ENCODE data around the gene PRKG1. TPM values are rescaled to one million over a fixed set of nuclear protein-coding genes. Genes with fewer than 3 reads are reported as not detected.

The PRKG1 gene
- polyA plus RNA-seq, 3 donors, result not detected

GRCh38 chr10:51786684-51787035, 712.4 kb downstream of the PRKG1 start:
- no peaks in the 10 kb centered on the region for H3K79me2 ChIP-seq (ENCODE audit: insufficient read depth, low read length)
- intact Hi-C loops (cut with micrococcal nuclease), result no loop called here
- WGBS (ENCODE audit: insufficient coverage), result no CpG with 5 or more reads among the region's 1 CpG
- no peaks in the 10 kb centered on the region for H3K27me3 ChIP-seq (ENCODE audit: control insufficient read depth in 2 of 2, insufficient read depth in 2 of 2, low read length in 2 of 2)
- no peak for DNase-seq
- H3K9me3 ChIP-seq (replicated peaks in 1 of 2; ENCODE audit: control insufficient read depth in 1 of 2, insufficient read depth in 1 of 2, low read length in 2 of 2), result no peaks in the 10 kb centered on the region
- H3K4me1 Mint-ChIP-seq, result no peaks in the 10 kb centered on the region
- no peak overlapping the region for H3K27ac ChIP-seq (ENCODE audit: low read depth in 1 of 2, low read length in 2 of 2)
- H3K9me3 Mint-ChIP-seq, result peaks cover under 1 to 5% (median 4%) of the 10 kb centered on the region in 7 donors
- H3K27me3 Mint-ChIP-seq (ENCODE audit: low read depth in 3 of 3), result peaks cover 0 to 2% (median 0%) of the 10 kb centered on the region in 3 donors
- H3K4me1 ChIP-seq (ENCODE audit: control insufficient read depth in 1 of 2, insufficient read depth in 2 of 2, low read length in 2 of 2), result no peaks in the 10 kb centered on the region
- TF ChIP-seq CTCF (IDR thresholded peaks at IDR 0.05), result no peak
- no peak overlapping the region for H3K4me3 ChIP-seq (replicated peaks in 1 of 3; ENCODE audit: low read depth in 2 of 3, low read length in 3 of 3)
- no peak overlapping the region for H3K4me3 Mint-ChIP-seq
- no peaks in the 10 kb centered on the region for H4K20me1 ChIP-seq (ENCODE audit: insufficient read depth, low read length)
- H3K27ac Mint-ChIP-seq, result no peak overlapping the region
- no peak overlapping the region for H2AFZ ChIP-seq (ENCODE audit: insufficient read depth, low read depth, low read length, poor library complexity, severe bottlenecking)
- no peaks in the 10 kb centered on the region for H3K36me3 ChIP-seq (replicated peaks in 1 of 2; ENCODE audit: control insufficient read depth in 1 of 2, insufficient read depth in 2 of 2, low read length in 2 of 2)
- H3K4me2 ChIP-seq (replicated peaks; ENCODE audit: extremely low read depth, low read length, poor library complexity, severe bottlenecking), result no peak overlapping the region
- no peaks in the 10 kb centered on the region for H3K36me3 Mint-ChIP-seq
- no peak overlapping the region for H3K9ac ChIP-seq (ENCODE audit: insufficient read depth, low read length, poor library complexity, severe bottlenecking)

GRCh38 chr10:51788273-51788672, 714.0 kb downstream of the PRKG1 start:
- Histone ChIP-seq H3K27me3 (ENCODE audit: control insufficient read depth in 2 of 2, insufficient read depth in 2 of 2, low read length in 2 of 2) (no peaks in the 10 kb centered on the region), H3K79me2 (ENCODE audit: insufficient read depth, low read length) (no peaks in the 10 kb centered on the region), H3K4me2 (replicated peaks; ENCODE audit: extremely low read depth, low read length, poor library complexity, severe bottlenecking) (no peak overlapping the region), H3K36me3 (replicated peaks in 1 of 2; ENCODE audit: control insufficient read depth in 1 of 2, insufficient read depth in 2 of 2, low read length in 2 of 2) (no peaks in the 10 kb centered on the region), H3K4me3 (replicated peaks in 1 of 3; ENCODE audit: low read depth in 2 of 3, low read length in 3 of 3) (no peak overlapping the region), H3K9me3 (replicated peaks in 1 of 2; ENCODE audit: control insufficient read depth in 1 of 2, insufficient read depth in 1 of 2, low read length in 2 of 2) (peaks cover 0 to 8% of the 10 kb centered on the region in 2 donors), H4K20me1 (ENCODE audit: insufficient read depth, low read length) (no peaks in the 10 kb centered on the region), H3K9ac (ENCODE audit: insufficient read depth, low read length, poor library complexity, severe bottlenecking) (no peak overlapping the region), H3K27ac (ENCODE audit: low read depth in 1 of 2, low read length in 2 of 2) (no peak overlapping the region), H2AFZ (ENCODE audit: insufficient read depth, low read depth, low read length, poor library complexity, severe bottlenecking) (no peak overlapping the region), H3K4me1 (ENCODE audit: control insufficient read depth in 1 of 2, insufficient read depth in 2 of 2, low read length in 2 of 2) (no peaks in the 10 kb centered on the region)
- H3K27me3 Mint-ChIP-seq (ENCODE audit: low read depth in 3 of 3), result peaks cover 0 to 2% (median 0%) of the 10 kb centered on the region in 3 donors
- H3K36me3 Mint-ChIP-seq, result no peaks in the 10 kb centered on the region
- no peak for DNase-seq
- WGBS (ENCODE audit: insufficient coverage), result no CpG with 5 or more reads among the region's 3 CpGs
- H3K27ac Mint-ChIP-seq, result no peak overlapping the region
- no peaks in the 10 kb centered on the region for H3K4me1 Mint-ChIP-seq
- no peak overlapping the region for H3K4me3 Mint-ChIP-seq
- H3K9me3 Mint-ChIP-seq, result peaks cover 2 to 10% (median 5%) of the 10 kb centered on the region in 7 donors
- TF ChIP-seq CTCF (IDR thresholded peaks at IDR 0.05), result no peak
- intact Hi-C loops (cut with micrococcal nuclease), result no loop called here
